HG03565 (cell line): ENCODE results near the gene ATP11A.
"Not testable (repeated sequence)": the region's sequence is repeated elsewhere in the genome, so short reads cannot be mapped to it uniquely, and the experiment has no call there.

Source experiments
- ATAC-seq: cut with Tn5 transposase; IDR thresholded peaks from one replicate; pipeline ENCODE4 v1.9.1; 2021; ENCODE audit warnings: mild to moderate bottlenecking, moderate library complexity; ENCODE audit not compliant: unreplicated experiment

The ATP11A gene

DNA sequence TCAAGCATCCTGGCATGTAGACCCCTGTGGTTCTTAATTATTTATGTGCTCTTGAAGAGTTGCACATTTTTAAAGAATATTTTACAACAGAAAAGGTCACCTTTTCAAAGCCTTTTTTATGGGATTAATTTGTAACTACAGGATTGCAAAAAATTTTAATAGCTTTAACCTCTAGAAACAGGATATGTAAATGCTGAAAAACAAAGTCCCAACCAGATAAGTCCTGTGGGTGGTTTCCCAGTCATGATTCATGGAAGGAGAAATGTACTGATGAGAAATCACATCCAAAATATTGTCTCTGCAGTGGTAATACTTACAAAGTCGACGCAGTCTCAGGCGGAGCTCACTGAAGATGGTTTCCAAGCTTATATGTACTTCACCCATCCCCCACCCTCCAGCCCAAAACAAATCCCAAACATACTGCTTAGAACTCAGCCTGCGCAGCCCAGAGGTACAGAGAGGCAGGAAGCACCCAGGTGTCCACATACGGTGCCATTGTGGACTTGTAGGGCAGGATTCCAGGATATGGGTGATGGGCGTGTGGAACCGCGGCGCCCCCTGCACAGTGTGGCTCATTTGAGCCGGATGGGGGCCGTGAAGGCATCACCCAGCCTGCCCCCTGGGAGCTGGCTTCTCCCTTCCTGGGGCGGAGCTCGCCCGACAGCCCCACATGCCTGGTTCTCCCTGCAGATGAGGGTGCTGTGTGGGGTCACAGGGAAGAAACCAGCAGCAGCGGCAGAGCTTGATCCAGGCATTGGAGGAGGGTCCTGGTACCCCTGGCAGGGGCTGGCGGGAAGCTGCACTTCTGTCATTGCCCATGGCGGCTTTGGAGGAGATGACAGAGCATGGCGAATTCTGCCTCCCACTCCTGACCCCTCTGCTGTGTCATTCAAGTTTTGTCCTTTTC lies 101.2 kb downstream of the ATP11A start:
- ATAC-seq: no peak

DNA sequence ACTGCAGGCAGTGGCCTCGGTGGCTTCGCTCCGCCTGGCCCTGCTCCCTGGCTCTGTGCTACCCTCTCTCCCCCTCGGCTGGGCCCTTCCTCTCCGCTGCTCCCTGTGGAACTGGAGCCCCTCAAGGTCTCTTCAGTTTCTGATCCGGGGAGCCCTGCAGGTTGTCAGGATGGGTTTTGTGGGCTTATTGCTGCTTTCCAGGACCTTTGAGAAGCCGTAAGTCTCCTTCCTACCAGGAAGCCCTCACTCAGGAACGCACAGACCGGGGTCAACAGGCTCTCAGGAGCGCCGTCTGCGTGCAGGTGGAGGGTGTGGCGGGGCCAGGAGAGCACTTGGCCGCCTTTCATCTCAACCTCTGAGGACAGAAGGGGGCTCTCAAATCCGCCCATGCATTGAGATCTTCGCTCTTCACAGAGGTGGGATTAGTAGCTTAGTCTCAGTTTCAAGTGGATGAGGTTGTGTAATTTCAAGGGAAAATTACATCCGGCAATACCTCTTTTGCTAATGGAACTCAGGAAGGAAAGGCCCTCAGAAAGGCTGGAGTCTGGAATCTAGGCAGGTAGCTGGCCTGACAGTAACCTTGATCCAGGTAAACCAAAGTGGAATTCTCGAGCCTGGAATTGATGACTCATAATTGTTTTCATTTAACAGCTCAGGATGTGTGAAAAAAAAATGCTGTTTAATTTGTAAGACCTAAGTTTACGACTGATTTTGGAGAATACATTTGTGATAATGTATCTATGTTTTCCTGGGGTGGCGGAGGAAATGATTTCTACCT lies 102.0 kb downstream of the ATP11A start:
- no peak for ATAC-seq

DNA sequence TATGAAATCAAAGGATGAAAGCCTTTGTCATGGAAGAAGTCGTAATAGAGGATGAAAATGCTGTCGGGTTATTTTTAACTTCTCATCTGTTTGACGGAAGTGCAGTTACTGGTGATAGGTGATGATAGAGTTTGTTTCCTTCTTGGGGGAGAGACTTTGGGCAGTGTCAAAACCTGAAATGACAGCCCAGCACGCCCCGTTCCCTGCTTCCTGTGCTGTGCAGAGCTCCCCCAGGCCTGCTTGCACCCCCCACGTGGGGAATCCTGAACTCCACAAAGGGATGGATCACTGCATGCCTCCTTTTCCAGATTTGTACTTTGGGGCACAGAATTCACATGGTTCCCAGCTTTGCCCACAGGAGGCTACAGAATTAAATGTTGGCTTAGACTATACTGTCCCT lies 102.7 kb downstream of the ATP11A start:
- ATAC-seq: no peak

DNA sequence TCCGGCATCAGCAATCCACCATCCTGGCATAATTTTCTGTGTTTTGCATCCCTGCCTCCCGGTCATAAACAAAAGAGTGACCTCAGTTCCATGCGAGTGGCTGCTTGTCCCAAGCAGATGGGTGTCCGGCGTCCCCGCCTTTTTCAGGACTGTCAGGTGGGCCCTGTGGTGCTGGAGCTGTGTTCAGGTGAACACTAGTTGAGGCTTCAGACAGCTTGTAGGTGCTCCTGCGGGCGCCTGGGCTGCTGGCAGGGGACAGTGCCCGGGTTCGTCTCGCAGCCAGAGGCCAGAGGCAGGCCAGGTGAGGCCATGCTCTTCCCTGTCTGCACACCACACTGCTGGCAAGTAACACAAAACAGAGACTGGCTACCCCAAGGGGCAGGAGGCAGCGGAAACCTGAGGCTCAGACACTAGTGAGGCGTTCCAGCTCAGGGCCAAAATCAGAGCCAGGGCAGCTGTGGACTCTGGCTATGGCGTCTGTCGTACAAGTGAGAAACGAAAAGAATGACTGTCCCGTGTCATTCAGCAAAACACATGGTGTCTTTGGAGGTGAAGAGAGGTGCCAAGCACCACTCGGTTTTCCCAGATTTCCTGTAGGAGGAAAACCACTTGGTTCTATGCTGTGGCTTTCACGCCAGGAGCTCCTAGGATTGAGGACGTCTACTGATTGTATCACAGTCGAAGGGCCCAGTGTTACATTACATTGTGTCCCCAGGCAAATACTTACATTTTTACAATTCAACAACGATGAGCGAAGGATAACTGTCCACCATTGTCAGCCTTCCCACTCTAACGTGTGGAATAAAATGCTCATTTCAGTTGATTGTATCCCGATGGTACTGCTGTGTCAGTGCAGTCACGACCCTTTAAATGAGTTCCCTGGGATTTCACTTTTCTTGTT lies 104.0 kb downstream of the ATP11A start:
- no peak for ATAC-seq

- ATAC-seq: no peak
These were observed 105.4 kb downstream of the ATP11A start for GRCh38 chr13:112795277-112795676.

DNA sequence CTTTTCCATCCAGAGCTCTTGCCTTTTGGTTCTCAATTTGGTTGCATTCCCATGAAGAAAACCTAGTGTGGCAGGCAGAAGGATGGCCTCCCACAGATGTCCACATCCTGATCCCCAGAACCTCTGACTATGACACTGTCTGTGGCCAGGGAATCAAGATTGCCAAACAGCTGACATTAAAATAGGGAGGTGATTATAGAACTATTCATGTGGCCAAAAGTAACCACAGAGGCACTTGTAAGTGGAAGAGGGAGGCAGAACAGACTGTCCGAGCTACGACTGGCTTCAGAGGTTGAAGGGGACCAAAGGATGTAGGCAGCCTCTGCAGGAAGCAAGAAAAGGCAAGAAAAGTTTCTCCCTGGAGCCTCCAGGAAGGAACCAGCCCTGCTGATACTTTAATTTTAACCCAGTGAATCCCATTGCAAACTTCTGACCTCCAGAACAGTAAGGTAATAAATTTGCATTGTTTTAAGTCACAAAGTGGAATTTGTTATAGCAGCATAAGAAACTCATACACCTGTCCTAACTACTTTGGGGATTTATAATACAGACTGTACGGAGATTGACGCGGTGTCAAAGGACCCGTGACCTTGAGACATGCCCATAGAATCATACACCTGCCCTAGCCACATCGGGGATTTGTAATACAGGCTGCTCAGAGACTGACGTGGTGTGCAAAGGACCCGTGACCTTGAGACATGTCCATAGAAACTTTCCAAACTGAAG lies 106.5 kb downstream of the ATP11A start:
- ATAC-seq: no peak

DNA sequence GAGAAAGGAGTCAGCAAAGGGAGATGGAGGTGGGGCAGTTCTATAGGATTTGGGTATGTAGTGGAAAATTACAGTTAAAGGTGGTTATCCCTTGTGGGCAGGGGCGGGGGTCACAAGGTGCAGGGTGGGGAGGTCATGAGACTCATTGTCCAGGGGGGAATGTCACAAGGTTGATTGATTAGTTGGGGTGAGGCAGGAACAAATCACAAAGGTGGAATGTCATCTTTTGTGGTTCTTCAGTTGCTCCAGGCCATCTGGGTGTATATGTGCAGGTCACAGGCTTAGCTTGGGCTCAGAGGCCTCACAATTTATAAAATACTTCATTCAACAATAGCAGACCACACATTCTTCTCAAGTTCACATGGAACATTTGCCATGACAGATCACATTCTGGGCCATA lies 109.6 kb downstream of the ATP11A start:
- ATAC-seq: no peak

GRCh38 chr13:112800057-112800456 lies 110.2 kb downstream of the ATP11A start:
- no peak for ATAC-seq

DNA sequence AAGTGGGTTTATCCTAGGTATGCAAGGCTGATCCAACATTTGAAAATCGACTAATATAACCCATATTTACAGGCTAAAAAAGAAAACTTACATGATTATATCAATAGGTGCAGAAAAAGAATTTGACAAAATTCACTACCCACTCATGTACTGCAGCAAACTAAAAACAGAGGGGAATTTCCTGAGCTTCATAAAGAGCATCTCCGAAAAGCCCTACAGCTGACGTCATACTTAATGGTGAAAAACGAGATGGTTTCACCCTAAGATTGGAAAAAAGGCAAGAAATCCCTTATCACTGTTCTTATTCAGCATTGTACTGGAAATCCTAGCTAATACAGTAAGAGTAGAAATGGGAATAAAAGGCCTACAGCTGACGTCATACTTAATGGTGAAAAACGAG lies 111.0 kb downstream of the ATP11A start:
- not testable (repeated sequence) for ATAC-seq

- peak; percentile 28 for ATAC-seq
These were observed 113.0 kb downstream of the ATP11A start for GRCh38 chr13:112802802-112803195.

GRCh38 chr13:112803422-112803821 lies 113.6 kb downstream of the ATP11A start:
- peak; percentile 42 for ATAC-seq

GRCh38 chr13:112804374-112804773 lies 114.5 kb downstream of the ATP11A start:
- ATAC-seq: no peak

DNA sequence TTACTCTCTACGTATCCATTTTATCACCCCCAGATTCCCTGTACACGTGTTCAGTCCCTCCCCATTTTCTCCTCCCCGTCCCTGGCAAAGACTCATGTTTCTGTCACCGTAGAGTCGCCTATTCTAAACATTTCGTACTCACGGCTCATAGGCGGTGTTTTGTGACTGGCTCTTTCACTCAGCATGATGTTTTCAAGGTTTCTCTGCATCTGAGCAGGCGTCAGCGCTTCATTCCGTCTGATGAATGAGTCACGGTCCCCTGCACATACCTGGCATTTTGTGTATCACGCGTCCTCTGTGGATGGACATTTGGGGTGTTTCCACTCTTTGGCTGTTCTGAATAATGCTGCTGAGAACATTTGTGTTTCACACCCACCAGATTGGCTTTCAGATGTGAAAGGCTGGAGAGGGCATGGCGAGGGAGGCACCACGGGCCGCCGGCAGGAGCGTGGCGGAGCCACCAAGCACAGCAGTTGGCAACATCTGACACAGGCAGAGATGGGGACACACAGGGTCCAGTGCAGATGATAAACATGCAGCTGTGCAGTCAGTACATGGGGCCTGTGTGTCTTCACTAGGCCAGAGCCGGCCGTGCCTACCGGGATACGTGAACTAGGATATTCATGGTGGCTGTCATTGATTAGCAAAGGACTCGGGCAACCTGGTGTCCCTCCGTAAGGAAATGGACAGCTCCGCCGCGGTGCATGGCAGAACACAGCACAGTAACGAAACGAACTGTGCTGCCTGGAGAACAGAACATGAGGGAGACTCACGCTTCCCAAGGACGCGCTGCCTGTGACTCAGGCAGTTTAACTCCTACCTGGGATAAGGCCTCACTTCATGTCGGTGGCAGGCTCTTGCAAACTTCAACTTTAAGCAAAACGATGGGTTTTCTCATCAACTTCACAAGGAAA lies 117.2 kb downstream of the ATP11A start:
- ATAC-seq: no peak

DNA sequence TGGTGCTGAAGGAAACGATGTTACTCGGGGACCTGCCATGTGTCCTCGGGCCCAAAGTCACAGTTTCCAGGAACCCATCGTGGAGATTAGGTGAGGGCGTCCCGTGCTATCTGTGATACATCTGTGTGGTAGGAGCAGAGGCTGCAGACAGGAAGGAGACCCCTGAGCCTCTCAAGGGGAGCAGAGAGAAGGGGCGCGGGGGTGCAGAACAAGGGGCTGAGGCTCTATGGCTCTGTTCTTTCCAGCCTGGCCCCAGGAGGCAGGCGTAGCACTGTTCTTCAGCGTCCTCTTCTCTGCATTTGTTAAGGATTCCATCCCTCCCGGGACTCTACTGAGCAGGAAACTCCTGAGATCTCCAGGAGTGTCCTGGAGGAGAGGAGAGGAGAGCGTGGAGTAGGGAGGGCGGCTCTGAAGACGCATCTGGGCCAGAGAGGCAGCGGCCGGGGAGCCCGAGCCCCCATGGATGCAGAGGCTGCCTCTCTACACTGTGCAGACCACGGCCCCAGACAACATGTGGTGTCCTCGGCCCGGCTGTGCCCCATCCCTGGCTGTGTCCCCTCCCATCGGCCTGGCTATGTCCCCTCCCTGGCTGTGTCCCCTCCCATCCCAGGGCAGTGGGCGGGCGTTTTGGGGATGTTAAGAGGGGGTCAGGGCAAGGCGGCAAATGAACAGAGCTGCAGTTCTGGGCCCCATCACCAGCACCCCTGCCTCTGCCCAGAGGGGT lies 118.0 kb downstream of the ATP11A start:
- no peak for ATAC-seq

DNA sequence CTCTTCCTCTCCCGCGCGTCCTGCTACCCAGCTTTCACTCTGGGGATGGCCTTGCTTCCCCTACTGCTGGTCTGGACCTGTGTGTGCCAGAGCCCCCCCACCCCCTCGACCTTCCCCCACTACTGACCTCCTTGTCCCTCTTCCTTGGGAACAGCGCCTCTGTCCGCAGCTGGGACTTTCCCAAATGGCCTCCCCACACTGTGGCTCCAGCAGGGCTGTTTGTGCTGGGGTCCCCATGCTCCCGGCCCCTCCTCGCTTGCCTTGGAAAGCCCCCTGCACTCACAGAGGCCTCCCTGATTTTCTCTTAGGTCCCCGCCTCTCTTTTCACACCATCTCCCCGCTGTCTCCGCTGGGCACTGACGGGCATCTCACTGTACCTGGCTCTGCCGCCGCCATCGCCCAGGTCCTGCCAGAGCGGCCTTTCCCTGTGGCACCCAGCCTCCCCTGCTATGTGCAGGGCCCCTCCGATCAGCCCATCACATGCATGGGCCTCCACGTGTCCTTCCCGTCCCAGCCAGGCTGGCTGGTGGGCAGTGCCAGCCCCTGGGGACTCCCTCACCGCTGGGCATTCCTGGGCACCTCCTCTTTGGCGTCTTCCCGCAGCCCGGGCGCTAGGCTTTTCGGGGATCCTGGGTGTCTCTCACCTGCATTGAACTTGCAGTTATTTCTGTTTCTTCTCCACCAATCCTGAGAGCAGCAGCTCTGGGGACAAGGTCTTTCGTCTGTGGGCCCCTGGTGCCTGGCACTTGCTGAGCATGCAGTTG lies 118.7 kb downstream of the ATP11A start:
- no peak for ATAC-seq

DNA sequence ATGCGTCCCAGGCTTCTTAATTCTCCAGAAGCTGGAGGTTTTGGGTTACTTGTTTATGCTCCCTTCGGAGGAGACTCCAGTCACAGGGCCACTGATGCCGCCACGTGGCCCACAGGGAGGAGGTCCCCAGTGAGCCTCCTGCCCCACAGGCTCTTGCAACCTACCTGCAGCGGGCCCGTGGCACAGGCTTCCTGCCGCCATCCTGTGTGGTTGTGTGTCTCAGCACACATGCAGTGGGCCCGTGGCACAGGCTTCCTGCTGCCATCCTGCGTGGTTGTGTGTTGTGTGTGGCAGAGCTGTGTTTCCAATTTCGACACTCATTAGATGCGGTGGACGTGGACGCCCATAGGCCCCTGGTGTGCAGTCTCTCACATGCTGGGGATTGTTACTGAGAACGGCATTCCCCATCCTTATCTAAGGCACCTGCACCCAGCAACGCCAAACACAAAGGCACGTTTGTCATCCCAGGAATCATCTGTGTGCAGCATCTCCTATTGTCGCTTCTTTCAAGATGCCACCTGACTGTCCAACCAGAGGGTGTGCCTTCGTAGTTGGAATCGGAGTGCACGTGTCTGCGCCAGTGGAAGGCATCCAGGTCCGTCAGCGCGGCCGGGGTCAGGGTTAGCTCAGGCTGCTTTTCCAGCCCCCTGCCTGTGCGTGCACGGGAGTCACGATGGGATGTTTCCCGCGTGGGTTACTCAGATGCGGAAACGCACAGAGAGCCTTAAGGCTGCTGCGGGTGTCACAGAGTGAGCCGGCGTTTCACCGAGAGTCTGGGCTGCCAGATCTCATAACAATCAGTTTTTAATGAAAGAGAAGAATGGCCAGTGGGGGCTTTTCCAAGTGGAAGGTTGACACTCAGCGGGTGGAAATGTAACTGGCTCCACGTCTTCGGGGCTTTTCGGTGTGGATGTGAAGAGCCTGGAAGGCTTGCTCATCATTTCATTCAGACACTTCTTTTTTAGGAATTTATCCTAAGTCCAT lies 119.8 kb downstream of the ATP11A start:
- ATAC-seq: no peak

GRCh38 chr13:112810608-112811007 lies 120.8 kb downstream of the ATP11A start:
- ATAC-seq: no peak
